ENCODE data around the gene TPST2.
A peak's percentile ranks its signal among the peaks of the same experiment; 100 is the strongest.
"Not testable (repeated sequence)": the region's sequence is repeated elsewhere in the genome, so short reads cannot be mapped to it uniquely, and the experiment has no call there.

Gene TPST2

DNA sequence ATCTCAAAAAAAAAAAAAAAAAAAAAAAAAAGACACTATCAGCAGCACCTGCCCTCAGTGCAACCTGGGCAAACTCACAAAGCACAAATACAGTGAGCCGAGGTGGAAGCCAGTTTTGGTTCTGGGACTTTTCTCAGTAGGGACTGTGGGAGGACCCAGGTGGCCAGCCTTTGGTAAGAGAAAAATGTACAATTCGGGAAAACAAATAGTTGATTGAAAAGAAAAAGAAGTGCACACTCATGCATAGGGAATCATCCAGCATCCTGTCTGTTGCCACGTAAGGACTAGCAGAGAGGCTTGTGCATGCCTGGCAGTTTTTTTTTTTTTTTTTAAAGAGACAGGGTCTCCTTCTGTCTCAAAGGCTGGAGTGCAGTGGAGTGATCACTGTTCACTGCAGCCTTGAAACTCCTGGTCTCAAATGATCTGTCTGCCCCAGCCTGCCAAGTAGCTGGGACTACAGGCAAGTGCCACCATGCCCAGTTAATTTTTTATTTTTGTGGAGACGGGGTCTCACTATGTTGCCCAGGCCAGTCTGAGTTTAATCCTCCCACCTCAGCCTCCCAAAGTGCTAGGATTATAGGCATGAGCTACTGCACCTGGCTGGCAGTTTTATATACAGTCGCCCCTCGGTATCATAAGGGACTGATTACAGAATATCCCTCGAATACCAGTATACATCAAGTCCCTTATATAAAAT lies 36.7 kb downstream of the TPST2 start:
- DNase-seq: peak; percentile 35

DNA sequence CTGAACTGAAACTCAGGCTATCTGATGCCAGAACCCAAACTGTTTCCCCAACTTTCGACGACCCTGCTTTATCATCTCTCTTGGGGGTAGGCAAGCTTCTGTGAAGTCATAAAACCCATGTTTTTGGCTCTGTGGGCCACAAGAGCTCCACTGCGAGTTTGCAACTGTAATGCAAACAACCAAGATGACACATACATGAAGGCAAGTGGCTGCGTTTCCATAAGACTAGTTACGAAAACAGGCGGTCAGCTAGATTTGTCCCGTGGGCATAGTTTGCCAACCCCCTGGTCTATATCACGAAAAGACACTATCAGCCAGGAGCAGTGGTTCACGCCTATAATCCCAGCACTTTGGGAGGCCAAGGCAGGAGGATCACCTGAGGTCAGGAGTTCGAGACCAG lies 37.5 kb downstream of the TPST2 start:
- no peak for DNase-seq

DNA sequence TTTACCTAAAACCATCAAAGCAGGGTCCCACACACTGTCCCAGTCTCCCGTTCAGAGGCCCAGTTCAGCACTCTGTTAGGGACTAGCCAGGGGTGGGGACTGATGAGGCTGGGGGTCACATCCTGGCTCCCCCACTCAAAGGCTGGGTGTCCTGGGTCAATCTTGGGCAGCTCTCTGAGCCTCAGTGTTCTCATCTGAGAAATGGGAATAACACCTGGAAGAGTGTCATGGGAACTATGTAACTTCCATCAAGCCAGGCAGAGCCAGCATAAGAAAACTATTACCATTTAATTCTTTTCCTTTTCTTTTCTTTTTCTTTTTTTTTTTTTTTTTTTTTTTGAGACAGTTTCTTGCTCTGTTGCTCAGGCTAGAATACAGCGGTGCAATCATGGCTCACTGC lies 38.4 kb downstream of the TPST2 start:
- DNase-seq: no peak

DNA sequence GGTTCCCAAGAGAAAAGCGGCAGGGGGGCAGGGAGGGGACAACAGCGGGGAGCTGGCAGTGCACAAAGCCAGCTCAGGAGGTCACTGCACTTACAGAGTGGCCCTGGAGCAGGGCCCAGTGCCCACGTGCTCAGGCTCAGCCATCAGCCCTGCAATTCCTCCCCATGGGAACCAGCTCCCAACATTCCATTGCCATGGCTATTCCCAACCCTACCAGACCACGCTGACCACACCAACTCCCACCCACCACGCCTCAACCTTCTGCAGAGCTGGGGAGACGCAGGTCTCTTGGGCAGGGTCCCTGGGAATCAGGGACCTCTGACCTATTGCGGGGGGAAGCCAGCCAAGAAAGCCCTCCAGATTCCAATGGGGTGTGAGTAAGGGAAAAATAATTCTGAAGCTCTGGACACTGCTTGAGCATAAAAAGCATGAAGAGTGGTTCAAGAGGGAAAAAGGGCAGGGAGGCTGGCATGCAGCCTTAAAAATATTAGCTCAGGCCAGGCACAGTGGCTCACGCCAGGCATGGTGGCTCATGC lies 39.4 kb downstream of the TPST2 start:
- DNase-seq: no peak

DNA sequence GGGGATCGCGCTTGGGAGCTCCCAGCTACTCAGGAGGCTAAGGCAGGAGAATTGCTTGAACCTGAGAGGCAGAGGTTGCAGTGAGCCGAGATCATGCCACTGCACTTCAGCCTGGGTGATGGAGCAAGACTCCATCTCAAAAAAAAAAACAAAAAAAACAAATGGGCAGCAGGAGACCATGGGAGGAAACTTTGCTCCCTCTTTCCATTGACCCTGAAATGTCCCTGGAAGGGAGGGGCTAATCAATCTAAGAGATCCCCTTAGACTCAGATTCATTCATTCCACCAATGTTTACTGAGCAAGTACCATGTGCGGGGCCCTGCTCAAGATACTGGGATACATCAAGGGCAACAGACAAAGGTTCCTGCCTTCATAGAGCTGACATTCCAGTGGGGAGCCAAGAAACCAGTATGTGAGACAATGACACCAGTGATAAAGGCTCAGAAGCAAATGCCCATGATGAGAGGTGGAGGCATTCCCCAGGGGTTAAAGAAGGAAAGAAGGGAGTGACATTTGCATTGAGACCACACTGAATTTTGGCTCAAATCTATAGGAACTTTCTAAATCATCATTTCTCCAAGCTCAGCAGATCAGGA lies 39.9 kb downstream of the TPST2 start:
- no peak for DNase-seq

DNA sequence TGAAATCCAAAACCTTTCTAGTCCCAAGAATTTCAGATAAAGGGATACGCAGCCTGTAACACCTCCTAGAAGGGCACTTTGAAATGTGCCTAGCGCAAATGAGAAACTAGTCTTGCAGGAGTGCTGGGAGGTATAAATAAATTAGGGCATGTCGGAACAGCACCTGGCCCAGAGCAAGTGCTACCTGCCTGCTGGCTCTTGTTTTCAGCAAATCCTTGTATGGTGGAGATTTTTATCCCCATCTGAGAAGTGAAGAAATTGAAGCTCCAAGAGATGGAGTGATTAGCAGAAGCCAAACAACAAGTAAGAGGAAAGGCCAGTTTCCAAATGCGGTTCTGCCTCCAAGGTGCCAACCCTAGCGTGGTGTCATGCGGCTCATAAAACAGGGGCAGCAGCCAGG lies 40.9 kb downstream of the TPST2 start:
- DNase-seq: no peak

DNA sequence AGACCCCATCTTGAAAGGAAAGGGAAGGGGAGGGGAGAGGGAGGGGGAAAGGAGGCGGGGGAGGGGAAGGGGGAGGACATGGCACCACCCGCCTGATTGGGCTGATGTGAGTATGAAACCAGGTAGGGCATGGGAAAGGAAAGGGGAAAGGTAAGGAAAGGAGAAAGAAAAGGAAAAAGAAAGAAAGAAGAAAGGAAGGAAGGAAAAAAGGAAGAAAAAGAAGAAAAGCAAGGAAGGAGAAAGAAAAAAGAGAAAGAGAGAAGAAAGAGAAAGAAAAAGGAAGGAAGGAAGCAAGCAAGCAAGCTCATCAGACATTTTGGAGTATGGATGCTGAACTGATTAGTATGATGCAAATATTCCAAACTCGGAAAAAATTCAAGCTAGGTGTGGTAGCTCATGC lies 41.6 kb downstream of the TPST2 start:
- DNase-seq: no peak

DNA sequence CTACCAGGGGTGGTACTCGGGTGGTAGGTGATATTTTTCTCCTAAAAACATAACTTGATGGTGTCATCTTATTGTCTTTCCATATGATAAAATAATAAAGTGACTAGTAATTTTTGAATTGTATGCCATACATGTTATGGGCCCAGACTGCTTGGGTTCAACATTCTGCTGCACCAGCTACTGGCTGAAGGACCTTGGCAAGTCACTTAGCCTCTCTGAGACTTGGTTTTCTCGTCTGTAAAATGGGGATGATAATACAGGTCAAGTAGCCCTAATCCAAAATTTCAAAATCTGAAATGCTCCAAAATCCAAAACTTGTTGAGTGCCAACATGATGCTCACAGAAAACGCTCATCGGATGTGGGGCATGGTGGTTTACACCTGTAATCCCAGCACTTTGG lies 42.1 kb downstream of the TPST2 start:
- no peak for DNase-seq

DNA sequence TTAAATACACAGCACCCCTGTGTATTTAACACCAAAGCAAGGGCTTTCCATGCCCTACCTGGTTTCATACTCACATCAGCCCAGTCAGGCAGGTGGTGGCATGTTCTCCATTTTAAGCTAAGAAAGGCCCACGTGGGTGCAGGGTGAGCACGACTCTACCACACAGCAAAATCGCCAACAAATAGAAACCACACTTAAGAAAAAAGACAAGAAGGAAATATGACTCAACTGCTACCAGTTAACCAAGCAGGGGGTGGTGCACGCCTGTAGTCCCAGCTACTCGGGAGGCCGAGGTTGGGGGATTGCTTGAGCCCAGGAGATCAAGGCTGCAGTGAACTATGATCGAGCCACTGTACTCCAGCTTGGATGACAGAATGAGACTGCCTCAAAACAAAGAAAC lies 42.5 kb downstream of the TPST2 start:
- DNase-seq: peak; percentile 35

DNA sequence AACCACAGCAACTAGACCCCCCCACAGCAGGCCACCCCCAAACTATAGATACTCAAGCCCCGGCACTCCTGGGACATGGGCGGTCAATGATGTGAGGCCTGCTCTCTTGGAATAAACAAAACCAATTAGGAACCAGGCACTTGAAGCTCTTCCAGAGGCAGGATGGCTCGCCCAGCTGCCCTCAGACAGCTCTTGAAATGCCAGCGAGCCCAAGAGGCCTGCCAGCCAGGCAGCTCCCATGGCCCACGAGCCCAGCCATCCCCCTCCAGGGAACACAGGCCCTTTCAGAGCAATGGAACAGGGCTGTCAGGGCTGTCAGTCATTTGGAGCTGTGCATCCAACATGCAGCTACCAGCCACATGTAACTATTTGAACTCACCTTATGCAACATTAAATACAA lies 43.6 kb downstream of the TPST2 start:
- DNase-seq: no peak

DNA sequence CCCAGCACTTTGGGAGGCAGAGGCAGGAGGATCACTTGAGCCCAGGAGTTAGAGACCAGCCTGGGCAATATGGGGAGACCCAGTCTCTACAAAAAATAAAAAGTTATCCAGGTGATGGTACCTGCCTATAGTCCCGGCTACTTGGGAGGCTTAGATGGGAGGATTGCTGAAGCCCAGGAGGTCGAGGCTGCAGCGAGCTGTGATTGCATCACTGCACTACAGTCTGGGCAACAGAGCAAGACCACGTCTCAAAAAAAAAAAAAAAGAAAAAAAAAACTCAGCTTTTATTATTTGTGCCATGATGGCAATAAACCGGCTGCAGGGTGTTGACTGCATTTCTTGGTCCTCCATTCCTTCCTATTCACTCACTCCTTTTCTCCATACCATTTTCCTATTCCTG lies 44.1 kb downstream of the TPST2 start:
- DNase-seq: no peak

DNA sequence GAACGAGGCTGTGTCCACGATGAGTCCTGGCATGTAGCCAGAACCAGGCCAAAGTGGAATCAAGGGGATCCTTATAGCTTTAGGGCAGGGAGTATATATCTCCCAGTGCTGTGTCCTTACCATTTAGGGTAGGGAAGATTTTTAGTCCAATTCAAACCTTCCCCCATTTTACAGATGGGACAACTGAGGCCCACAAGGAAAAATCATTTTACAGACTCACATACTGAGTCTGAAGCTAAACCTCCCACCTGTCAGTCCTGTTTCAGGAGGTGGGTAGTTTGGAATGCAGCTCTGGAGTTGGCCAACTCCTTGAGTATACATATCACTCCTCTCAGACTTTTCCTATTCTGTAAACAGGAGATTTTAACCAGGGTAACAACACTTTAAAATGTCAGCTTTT lies 44.5 kb downstream of the TPST2 start:
- DNase-seq: no peak

DNA sequence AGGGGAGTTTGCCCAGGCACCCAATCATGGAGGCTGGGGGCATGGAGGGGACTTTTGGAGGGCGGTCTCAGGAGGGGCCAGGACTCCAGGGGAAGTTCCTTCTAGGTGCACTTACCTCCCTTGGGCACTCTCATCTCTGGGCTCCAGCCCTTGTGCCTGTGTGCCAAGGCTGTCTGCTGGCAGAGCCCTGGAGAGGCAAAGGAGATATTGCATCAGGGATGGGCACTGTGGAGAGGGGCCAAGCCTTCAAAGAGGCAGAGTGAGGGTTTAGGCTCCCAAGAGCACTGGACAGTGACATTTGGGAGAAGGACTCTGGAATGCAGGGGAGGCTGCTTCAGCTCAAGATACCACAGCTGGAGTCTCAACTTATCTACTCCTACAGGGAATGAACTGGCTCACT lies 45.4 kb downstream of the TPST2 start:
- no peak for DNase-seq

DNA sequence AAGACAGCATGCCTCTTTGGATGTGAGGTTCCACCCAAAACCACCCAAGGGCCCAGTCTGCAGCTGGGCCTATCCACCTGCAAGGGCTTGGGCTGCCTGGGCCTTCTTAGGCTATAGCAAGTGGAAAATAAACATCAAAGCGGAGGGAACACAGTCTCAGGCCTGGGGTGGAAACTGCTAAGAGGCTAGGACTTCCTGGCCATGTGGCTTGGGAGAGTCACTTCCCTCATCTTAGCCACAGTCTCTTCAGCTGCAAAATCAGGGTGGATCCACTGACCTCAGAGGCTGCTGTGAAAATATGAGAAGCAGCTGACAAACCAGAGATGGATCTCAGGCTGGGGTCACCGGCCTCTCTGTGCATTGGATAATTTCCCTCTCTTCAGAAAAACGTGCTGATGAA lies 47.1 kb downstream of the TPST2 start:
- peak; percentile 68 for DNase-seq

DNA sequence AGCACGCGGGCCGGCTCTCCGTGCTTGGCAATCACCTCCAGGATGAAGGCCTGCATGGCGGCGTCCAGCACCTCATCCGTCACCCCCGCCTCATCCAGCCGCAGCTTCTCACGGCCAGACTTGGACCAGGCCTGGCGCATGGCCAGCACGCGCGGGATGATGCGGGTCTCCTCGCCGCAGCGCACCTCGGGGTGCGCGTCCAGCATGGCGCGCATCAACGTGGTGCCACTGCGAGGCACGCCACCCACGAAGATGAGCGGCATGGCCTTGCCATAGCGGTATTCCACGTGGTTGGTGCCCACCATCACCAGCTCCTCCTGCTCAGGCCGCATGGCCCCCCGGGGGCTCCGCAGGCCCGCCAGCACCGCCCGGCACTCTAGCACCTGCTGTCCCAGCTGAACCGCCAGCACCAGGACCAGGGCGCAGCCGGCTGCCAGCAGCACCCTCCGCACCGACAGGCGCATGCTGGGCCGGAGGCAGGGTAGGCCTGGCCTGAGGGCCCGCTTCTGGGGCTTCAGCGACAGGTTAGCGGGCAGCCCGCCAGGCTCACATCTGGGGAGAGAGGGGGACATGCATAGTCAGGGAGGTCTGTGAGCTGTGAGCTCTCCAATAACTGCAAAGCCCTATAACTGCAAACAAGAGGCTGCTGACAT lies 48.6 kb downstream of the TPST2 start:
- DNase-seq: no peak

DNA sequence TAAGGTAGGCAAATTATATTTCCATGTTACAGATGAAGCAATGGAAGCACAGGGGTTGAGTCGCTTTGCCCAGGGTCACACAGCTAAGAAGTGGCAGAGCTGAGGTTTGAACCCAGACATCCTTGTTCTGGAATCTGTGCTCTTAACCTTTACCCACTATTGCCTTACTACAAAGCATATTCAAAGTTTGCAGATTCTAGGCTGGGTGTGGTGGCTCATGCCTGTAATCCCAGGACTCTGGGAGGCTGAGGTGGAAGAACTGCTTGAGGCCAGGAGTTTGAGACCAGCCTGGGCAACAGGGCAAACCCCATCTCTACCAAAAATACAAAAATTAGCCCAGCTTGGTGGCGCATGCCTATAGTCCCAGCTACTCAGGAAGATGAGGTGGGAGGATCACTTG lies 49.8 kb downstream of the TPST2 start:
- DNase-seq: no peak

DNA sequence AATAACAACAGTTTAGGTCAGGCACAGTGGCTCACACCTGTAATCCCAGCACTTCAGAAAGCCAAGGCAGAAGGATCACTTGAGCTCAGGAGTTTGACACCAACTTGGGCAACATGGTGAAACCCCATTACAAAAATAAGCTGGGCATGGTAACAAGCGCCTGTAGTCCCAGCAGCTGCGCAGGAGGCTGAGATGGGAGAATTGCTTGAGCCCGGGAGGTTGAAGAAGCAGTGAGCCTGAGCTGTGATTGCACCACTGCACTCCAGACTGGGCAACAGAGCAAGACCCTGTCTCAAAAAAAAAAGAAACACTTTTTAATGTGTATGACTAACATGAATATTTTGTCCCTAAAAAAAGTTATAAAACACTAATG lies 53.2 kb downstream of the TPST2 start:
- no peak for DNase-seq

DNA sequence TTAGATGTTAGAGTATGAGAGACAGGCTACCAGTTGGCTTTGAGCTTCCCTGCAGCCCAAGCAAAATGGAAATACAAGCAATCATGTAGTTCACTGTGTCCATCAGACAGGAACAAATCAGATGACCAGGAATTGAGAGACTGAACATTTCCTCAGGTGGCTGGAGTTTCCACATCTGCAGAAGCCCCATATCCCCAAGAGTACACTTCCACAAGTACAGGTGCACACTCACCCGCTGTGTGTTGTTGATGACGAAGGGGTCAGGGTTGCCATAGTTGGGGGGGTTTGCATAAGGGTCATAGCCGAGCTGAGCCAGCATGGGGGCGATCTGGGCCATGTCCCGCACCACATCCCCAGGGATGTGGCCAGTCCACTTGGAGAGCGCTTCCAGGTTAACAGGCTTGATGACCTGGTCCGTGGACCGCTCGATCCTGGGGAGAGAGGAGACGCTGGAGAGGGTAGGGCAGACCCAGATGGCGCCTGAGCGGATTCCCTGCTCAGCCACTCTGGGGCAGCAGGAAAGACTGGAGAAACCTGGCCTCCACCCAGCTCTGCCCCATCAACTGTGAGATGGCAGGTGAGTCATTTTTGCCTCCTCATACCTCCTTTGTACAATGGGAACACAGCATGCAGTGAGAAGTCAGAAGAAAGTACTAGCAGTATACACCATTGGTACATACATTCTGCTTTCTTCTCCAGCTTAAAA lies 53.7 kb downstream of the TPST2 start:
- DNase-seq: no peak

DNA sequence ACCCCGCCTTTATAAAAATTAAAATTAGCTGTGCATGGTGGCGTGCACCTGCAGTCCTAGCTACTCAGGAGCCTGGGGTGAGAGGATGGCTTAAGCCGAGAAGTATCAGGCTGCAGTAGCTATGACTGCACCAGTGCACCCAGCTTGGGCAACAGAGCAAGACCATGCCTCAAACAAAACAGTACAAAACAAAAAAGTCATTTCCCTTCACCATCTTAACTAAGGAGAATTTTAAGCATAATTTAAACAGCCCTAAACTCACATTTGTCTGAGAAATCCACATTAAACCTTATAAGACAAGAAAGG lies 54.4 kb downstream of the TPST2 start:
- DNase-seq: no peak

DNA sequence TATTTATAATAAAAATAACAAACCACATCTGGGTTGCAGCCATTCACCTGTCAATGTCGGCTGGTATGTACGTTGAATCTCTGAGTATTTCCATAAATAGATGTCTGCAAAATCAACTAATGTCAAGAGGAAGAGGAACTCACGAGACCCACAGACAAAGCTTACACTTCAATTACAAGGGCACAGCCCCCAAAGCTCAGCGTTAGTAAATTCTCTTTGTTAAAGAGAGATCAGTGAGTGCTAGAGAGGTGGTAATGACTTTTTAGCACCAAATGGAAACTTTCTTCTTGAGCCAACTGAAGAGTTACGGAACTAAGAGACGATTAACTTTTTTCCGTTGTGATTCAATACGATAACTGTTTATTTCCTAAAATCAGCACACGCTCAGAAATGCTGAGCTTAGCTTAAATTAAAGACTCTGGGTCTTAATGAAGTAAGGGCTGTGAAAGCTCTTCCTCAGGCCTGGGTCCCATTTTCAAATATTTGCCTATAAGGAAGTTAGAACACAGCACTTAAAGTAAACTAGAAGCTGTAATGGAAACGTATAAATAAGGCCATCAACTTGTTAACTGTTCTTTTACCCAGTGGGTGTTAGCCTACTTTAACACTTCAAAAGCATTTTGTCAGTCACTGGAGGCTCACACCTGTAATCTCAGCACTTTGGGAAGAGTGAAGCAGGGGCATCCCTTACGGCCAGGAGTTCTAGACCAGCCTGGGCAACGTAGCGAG lies 54.9 kb downstream of the TPST2 start:
- DNase-seq: no peak

DNA sequence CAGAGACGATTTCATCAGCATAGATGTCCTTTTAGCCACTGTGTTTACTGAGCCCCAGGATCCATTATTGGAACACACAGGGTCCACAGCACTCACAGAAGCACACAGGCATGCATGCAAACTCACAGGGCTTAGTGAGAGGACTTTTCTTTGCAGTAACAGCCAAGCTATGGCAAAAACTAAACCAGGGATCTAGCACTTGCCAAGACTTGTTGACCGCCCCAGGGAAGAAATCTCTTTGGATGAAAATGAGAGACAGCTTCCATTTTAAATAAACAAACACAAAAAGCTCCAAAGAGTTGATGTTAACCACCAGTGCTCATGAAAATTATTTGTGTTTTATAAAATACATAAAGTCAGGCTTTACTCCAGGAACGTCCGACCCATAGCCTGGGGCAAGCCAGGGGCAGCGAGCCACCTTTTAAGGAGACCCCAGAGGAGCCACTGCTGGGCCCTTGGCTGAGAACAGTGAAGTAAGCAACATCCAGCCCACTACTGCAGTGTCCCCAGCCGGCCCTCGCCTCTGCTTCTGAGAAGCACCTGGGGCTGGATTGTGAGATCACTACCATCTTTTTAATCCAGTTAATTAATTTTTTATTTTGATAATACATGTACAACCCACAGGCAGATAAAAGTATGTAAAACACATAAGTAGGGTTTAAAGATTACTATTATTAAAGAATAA lies 55.6 kb downstream of the TPST2 start:
- no peak for DNase-seq

DNA sequence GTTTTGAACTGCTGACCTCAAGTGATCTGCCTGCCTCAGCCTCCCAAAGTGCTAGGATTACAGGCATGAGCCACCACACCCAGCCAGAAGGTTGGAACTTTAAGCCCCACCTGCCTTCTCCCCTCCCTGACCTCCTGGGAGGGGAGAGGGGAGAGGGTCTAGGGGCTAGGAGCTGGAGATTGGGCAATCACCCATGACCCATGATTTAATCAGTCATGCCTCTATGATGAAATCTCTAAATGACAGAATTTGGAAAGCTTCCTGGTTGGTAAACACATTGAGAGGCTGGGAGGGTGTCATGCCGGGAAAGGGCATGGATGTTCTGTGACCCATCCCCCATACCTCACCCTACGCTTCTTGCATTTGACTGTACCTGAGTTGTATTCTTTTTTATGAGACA lies 60.6 kb downstream of the TPST2 start:
- no peak for DNase-seq

DNA sequence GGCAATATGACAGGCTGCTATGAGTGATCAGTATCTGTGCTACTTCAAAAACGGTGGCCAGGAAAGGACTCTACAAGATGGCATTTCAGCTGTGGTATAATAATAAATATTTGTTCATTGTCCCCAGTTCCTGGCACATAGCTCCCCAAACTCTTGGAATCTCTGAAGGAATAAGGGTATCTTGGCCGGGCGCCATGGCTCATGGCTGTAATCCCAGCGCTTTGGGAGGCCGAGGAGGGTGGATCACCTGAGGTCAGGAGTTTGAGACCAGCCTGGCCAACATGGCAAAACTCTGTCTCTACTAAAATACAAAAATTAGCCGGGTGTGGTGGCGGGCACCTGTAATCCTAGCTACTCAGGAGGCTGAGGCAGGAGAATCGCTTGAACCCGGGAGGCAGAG lies 61.4 kb downstream of the TPST2 start:
- not testable (repeated sequence) for DNase-seq

Data from hematopoietic multipotent progenitor cell treated with erythropoietin and hydrocortisone succinate and interleukin-3 and kit ligand, for 4 days (in vitro differentiated cells).